Activated T-cell treated with anti-CD3 and anti-CD28 coated beads for 48 hours (primary cell): ENCODE data around the gene GAB2.

ENCODE experiments used
- DNase-seq: peaks from one replicate; pipeline ENCODE4 v3.0.0-alpha.2; 2020; ENCODE audit warnings: low read depth

Gene GAB2

GRCh38 chr11:78203184-78203583 is 214.4 kb downstream of the GAB2 start:
- no peak for DNase-seq

- no peak for DNase-seq
Measured at GRCh38 chr11:78202733-78203167, 214.9 kb downstream of the GAB2 start.

GRCh38 chr11:78201096-78201818 is 216.4 kb downstream of the GAB2 start:
- no peak for DNase-seq

DNA sequence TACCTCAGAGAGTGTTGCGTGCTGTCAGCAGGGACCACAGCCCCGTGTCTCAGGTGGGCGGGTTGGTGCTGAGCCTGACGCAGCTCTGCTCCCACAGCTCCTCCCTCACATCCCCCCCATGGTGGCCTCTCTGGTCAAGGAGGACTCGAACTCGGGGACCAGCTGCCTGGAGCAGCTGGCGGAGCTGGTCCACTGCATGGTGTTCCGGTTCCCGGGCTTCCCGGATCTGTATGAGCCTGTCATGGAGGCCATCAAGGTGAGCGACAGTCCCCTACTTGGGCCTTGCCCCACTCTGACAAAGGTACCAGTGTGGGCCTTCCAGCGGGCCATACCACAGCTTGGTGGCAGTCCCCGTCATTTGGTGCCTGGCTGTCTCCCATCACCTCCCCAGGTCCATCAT is 217.1 kb downstream of the GAB2 start:
- DNase-seq = no peak

DNA sequence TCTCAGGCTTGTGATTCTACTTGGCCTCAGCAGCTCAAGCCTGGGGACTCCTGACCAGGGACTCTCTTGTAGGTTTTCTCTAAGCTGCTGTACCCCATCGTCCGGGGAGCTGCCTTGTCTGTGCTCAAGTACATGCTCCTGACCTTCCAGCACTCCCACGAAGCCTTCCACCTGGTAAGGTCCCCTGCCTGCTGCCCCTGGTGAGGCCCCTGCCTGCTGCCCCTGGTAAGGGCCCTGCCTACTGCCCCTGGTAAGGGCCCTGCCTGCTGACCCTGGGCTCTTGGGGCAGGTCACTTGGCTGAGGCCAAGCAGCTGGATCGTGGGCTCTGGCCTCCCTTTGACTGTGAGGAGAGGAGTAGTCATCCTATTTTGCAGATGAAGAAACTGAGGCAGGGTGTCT is 217.6 kb downstream of the GAB2 start:
- DNase-seq = no peak

GRCh38 chr11:78199653-78200015 is 218.0 kb downstream of the GAB2 start:
- no peak for DNase-seq

DNA sequence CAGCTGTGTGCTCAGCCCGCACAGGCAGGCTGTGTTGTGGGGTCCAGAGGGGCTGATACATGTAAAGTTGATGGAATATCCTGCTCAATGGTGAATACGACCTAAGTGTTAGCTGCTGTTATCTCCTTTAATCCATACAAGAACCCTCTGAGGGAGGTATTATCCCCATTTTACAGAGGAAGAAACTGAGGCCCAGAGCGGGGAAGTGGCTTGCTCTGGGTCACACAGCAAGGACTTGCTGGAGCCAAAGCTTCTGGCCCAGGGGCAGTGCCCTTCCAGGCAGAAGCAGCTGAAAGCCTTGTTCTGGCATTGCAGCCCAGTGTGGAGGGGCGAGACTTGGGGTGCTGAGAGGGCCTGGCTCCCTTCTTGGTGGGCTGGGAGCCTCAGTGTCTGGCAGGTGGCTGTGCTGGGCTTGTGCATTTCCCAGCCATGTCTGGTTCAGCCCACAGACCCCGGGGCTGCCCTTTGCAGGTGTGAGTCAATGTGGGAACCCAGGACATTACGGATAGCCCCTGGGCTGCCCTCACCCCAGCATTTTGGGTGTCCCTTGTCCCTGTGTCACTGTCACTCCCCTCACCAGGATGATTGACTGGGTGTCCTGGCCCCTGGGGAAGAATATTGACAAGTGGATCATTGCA is 218.5 kb downstream of the GAB2 start:
- no peak for DNase-seq

DNA sequence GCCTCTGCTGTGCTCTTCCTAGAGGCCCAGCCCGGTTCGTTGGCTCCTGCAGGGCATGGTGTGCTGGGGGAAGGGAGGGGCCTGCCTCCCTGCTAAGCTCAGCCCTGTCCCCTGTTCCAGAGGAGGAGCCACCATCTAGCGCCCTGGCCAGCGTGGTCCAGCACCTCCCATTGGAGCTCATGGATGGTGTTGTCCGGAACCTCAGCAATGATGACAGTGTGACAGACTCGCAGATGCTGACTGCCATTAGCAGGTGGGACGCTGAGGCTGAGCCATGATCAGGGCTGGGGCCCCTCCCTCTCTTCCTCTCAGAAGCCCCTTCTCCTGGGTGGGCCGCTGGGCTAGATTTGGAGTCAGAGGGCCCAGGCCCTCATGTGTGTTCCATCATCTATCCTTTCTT is 219.8 kb downstream of the GAB2 start:
- DNase-seq = no peak

GRCh38 chr11:78196661-78197091 is 220.9 kb downstream of the GAB2 start:
- DNase-seq = no peak

- DNase-seq = no peak
Measured at GRCh38 chr11:78195917-78196560, 221.6 kb downstream of the GAB2 start.

- no peak for DNase-seq
Measured at GRCh38 chr11:78194490-78194889, 223.1 kb downstream of the GAB2 start.

GRCh38 chr11:78193806-78194205 is 223.8 kb downstream of the GAB2 start:
- DNase-seq = no peak

DNA sequence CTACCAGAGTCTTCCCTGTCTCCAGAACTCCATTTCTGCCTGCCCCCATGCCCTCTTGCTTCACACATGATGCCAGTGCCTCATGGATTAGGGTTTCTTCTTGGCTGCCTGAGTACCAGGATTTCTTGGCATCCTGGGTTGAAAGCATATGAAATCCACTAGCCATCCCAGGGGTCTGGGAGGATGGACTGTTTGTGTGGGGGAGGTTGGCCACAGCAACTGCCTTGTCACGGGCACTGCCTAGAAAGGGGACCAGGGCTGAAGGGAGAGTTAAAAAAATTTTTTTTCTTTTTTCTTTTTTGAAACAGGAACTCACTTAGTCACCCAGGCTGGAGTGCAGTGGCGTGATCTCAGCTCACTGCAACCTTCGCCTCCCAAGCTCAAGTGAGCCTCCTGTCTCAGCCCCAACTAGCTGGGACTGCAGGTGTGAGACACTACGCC is 224.7 kb downstream of the GAB2 start:
- DNase-seq = no peak

GRCh38 chr11:78192223-78192719 is 225.3 kb downstream of the GAB2 start:
- DNase-seq = no peak

DNA sequence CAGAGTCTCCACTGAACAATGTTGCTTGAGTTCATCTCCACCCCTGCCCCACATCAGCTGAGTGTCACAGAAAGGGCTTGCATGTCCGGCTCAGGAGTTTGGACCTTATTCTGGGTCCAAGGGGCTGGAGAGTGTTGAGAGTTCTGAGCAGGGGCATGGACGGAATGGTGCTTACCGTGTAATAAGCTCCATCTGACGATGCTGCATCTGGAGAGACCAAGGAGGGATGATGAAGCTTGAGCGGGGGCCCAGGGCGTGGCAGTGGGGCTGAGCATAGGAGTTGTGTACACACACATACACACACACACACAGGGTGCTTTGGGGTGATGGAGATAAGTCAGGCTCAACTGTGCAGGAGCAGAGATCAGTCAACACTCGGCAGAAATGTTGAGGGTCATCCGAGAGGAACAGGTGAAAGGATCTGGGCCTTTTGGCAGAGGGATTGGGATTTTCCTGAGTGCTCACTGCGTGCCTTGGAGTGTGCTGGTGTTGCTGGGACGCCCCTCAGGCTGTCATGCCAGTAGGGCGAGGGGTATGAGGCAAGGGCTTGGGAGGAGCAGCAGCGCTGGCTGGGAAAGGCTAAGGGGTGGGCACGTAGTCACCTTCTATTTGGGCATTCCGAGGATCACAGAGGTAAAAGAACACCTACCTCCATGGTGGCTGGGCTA is 226.6 kb downstream of the GAB2 start:
- DNase-seq = no peak

DNA sequence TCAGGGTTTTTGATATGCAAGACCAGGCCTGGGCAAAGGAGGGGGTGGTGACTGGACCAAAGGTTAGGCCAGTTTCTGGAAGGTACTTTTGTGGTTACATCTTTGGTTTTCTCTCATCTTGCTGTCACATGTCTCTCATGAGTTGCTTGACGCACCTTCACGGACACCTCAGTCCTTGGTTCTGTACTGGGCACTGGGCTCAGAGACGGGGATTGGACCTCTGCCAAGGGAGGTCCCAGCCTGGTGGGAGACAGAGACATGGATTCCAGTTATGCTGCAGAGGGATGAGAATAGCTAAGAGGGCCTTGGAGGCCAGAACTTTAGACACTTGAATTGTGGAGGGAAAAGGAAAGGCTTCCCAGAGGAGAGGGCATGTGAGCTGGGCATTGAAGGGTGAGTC is 227.2 kb downstream of the GAB2 start:
- no peak for DNase-seq

DNA sequence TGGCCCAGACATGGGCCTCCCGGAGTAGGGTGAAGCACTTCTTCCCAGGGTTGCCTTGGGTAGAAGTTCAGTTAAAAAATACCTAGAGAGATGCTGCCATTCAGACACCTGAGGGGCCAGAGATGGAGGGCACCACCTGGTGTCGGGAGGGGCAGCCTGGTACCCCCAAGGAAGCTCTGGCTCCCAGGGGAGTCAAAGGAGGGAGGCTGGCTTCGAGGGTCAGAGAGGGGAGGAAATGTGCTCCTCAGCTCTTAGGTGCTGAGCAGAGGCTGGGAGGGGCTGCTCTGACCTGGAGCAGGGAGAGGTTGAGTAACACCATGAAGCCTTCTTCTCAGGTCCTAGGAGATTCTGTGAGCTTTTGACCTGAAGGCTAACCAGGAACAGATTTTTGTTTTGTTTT is 227.8 kb downstream of the GAB2 start:
- no peak for DNase-seq

DNA sequence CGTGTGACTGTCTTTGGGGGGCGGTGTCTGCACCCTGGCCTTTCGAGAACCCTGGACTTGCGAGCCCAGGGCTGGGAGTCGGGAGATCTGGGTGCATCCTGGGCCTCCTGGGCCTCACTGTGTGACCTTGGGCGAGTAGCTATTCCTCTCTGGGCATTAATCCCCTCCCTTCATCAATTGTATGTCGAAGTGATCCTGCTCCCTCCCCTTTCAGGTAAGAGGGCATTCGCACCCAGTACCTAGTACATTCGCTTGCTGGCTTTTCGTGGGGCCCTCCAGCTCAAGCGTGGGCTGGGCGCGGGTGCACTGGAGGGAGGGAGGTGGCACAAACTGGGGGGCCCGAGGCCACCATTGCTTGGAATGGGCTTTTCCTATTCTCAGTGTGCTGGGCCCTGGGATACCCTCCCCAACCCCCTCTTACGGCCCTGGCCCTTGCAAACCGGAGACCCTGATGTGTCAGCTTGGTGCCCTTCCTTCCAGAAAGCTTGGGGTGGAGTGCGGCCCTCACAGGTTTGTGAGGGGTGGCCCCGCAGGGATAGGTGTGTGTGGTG is 228.4 kb downstream of the GAB2 start:
- DNase-seq = no peak

- DNase-seq = peak; percentile 92
Measured at GRCh38 chr11:78188286-78189173, 229.1 kb downstream of the GAB2 start, which contains the start of the genes KCTD21 and USP35. KCTD21 (minus strand) TSS chr11:78188626; CDS start chr11:78174554, 14,072 bp downstream. USP35 (plus strand) TSS chr11:78188919; CDS start chr11:78196246, 7,327 bp downstream.

- peak; percentile 74 for DNase-seq
Measured at GRCh38 chr11:78187366-78188285, 230.0 kb downstream of the GAB2 start.
